ENCODE results near the gene KCTD5.

KCTD5 gene

DNA sequence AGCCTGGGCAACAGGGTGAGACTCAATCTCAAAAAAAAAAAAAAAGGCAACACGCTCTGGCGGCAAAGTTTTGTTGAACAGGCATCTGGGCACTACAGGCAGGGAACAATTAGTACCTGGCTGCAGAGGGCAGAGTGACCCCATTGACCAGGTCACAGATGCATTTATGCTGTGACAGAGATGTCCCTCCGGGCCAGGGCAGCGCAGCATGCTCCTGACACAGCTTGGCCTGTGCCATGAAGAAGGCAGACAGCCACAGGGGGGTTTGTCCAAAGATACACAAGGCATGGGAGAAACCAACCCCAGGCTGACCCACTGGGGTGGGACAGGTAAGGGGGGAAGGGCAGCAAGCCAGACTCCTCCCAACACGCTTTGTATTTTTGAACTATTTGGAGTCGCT lies 62.4 kb downstream of the KCTD5 start:
- H3K79me2 ChIP-seq (ENCODE audit: control insufficient read depth, insufficient read depth, low read length, unreplicated experiment): no peaks in the 10 kb centered on the region
- no peaks in the 10 kb centered on the region for H3K27me3 ChIP-seq (ENCODE audit: insufficient read depth, low read length)
- H3K4me1 ChIP-seq (ENCODE audit: control insufficient read depth, insufficient read depth, low read length, unreplicated experiment): no peaks in the 10 kb centered on the region
- no peak overlapping the region for H3K27ac ChIP-seq (ENCODE audit: low read depth, low read length)
- H2AFZ ChIP-seq (ENCODE audit: low read length, unreplicated experiment): no peak overlapping the region
- H3K36me3 ChIP-seq (ENCODE audit: insufficient read depth, low read length): no peaks in the 10 kb centered on the region
- no peak overlapping the region for H3K4me3 ChIP-seq (ENCODE audit: low read depth, low read length)

DNA sequence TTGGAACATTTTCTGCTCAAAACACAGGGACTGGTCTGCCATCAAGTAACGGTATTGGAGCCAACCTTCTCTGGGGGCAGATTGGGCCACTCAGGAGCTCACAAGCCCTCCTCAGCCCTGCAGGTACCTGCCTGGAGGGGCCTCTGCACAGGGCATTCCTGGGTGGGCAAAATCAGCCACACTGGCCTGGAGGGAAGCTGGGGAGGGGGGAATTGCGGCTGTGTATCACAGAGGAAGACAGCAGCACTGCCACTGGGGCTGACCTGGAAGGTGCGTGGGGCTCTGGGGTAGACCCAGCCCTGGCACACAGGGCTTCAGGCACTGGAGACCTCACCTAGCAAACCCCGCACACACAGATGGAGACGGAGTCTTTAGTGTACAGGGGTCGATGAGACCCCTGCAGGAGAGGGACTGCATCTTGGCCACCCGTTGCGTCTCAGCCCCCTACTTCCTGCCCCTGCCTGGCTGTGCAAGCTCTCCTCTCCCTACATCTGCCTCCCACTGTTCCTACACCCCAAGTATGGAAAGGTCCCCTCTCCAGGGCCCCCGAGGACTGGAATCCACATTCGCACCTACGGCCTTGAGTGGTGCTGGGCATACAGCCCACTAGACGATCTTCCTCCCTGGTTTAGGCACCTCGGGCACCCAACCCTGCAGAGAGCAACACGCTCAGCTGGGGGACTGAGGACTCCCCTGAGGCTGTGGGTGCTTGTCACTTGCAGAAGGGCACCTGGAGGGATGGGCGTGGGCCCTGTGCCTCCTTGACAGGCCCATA lies 63.0 kb downstream of the KCTD5 start:
- no peaks in the 10 kb centered on the region for H3K27me3 ChIP-seq (ENCODE audit: insufficient read depth, low read length)

DNA sequence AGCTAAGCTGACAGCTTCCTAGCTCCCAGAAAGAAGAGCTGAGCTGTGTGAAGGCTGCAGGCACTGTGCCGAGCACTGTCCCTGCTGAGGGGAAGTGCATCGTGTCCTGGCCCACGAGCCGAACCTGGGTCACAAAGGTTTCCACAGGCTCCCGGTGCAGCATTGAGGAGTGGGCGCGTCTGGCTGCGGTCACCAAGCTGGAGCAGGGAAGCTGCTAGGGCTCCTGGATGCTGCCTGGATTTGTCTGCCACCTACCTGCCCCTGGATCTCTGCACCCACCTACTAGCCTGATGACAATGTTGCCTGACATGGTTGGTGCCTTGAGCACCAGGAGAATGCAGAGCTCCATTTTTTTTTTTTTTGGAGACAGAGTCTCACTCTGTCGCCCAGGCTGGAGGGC lies 63.6 kb downstream of the KCTD5 start:
- Histone ChIP-seq H2AFZ (ENCODE audit: low read length, unreplicated experiment) (no peak overlapping the region), H3K4me1 (ENCODE audit: control insufficient read depth, insufficient read depth, low read length, unreplicated experiment) (peaks cover 2% of the 10 kb centered on the region), H3K79me2 (ENCODE audit: control insufficient read depth, insufficient read depth, low read length, unreplicated experiment) (peaks cover 5% of the 10 kb centered on the region), H3K4me3 (ENCODE audit: low read depth, low read length) (no peak overlapping the region), H3K36me3 (ENCODE audit: insufficient read depth, low read length) (no peaks in the 10 kb centered on the region), H3K27me3 (ENCODE audit: insufficient read depth, low read length) (no peaks in the 10 kb centered on the region), H3K27ac (ENCODE audit: low read depth, low read length) (no peak overlapping the region)

More for the DNA sequence above, 63.0 kb downstream of the KCTD5 start:
- no peak overlapping the region for H3K27ac ChIP-seq (ENCODE audit: low read depth, low read length)
- no peaks in the 10 kb centered on the region for H3K4me1 ChIP-seq (ENCODE audit: control insufficient read depth, insufficient read depth, low read length, unreplicated experiment)
- no peak overlapping the region for H2AFZ ChIP-seq (ENCODE audit: low read length, unreplicated experiment)
- no peaks in the 10 kb centered on the region for H3K36me3 ChIP-seq (ENCODE audit: insufficient read depth, low read length)
- no peaks in the 10 kb centered on the region for H3K79me2 ChIP-seq (ENCODE audit: control insufficient read depth, insufficient read depth, low read length, unreplicated experiment)
- H3K4me3 ChIP-seq (ENCODE audit: low read depth, low read length): no peak overlapping the region

DNA sequence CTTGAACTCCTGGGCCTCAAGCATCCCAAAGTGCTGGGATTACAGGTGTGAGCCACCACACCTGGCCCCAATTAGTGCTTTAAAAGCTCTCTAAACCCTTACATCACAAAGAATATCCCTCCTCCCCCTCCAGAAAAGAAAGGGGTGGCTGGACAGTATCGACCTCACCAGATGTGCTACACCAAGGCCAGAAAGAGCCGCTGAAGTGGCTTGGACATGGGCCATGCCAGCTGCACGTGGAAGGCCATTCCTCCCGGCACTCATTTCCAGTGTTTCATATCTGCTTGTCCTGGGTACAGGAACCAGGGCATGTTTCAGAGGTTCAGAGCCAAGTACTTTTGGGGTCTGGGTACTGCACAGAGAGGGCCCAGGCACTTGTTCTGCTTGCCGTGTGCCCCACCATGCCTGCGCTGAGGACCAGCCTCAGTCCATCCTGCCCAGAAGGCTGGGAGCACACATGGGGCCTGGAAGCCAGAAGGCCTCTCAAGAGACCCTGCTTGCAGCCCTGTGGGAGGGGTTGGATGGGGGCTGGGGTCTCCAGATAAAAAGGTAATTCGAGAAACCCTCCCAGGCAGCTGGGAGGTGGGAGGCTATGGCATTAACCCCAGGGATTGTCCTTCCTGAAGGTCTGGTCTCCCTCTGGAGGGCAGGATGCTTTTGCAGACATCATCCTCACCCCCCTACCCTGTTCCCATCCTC lies 66.6 kb downstream of the KCTD5 start:
- H2AFZ ChIP-seq (ENCODE audit: low read length, unreplicated experiment): no peak overlapping the region
- H3K27me3 ChIP-seq (ENCODE audit: insufficient read depth, low read length): no peaks in the 10 kb centered on the region
- H3K79me2 ChIP-seq (ENCODE audit: control insufficient read depth, insufficient read depth, low read length, unreplicated experiment): peaks cover 22% of the 10 kb centered on the region

DNA sequence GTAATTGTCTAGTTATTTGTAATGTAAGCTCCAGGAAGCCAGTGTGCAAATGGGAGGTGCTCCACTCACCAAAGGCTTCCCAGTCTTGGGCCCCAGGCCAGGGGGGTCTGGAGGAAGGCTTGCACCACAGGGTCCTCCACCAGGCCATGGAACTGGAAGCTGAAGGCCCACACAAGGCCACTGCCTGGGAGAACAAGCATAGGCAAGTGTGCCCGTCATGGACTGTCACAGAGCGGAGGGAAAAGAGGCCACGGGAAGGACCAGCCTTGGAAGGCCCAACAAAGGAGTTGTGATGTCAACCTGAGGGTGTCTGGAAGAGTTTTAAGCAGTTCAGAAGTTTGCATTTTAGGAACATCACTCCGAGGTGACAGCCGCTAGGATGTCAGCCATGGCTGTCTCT lies 67.2 kb downstream of the KCTD5 start:
- no peak overlapping the region for H3K27ac ChIP-seq (ENCODE audit: low read depth, low read length)
- no peaks in the 10 kb centered on the region for H3K27me3 ChIP-seq (ENCODE audit: insufficient read depth, low read length)
- peaks cover 28% of the 10 kb centered on the region for H3K79me2 ChIP-seq (ENCODE audit: control insufficient read depth, insufficient read depth, low read length, unreplicated experiment)

More for the DNA sequence above, 66.6 kb downstream of the KCTD5 start:
- no peak overlapping the region for H3K27ac ChIP-seq (ENCODE audit: low read depth, low read length)
- H3K4me1 ChIP-seq (ENCODE audit: control insufficient read depth, insufficient read depth, low read length, unreplicated experiment): peaks cover 8% of the 10 kb centered on the region
- H3K36me3 ChIP-seq (ENCODE audit: insufficient read depth, low read length): no peaks in the 10 kb centered on the region; the same call in 1 of the 2 replicates
- H3K4me3 ChIP-seq (ENCODE audit: low read depth, low read length): no peak overlapping the region

DNA sequence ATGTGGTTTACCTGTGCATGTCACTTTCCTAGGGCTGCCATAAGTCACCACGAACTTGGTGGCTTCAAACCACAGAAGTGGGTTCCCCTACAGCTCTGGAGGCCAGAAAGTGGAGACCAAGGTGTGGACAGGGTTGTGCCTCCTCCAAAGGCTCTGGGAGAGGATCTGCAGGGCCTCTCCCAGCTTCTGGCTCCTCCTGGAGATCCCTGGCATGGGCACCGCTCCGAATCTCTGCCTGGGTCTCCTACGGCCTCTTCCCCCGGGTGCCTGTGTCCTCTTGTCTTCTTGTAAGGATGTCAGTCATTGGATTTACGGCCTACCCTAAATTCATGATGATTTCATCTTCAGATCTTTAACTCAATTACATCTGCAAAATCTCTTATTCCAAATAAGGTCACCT lies 67.6 kb downstream of the KCTD5 start:
- Histone ChIP-seq H2AFZ (ENCODE audit: low read length, unreplicated experiment) (no peak overlapping the region), H3K36me3 (ENCODE audit: insufficient read depth, low read length) (no peaks in the 10 kb centered on the region; the same call in 1 of the 2 replicates), H3K27ac (ENCODE audit: low read depth, low read length) (no peak overlapping the region), H3K79me2 (ENCODE audit: control insufficient read depth, insufficient read depth, low read length, unreplicated experiment) (peaks cover 32% of the 10 kb centered on the region), H3K27me3 (ENCODE audit: insufficient read depth, low read length) (no peaks in the 10 kb centered on the region), H3K4me3 (ENCODE audit: low read depth, low read length) (no peak overlapping the region), H3K4me1 (ENCODE audit: control insufficient read depth, insufficient read depth, low read length, unreplicated experiment) (peaks cover 14% of the 10 kb centered on the region)

More for the DNA sequence above, 67.2 kb downstream of the KCTD5 start:
- no peak overlapping the region for H2AFZ ChIP-seq (ENCODE audit: low read length, unreplicated experiment)
- no peaks in the 10 kb centered on the region; the same call in 1 of the 2 replicates for H3K36me3 ChIP-seq (ENCODE audit: insufficient read depth, low read length)
- peaks cover 9% of the 10 kb centered on the region for H3K4me1 ChIP-seq (ENCODE audit: control insufficient read depth, insufficient read depth, low read length, unreplicated experiment)
- H3K4me3 ChIP-seq (ENCODE audit: low read depth, low read length): no peak overlapping the region

DNA sequence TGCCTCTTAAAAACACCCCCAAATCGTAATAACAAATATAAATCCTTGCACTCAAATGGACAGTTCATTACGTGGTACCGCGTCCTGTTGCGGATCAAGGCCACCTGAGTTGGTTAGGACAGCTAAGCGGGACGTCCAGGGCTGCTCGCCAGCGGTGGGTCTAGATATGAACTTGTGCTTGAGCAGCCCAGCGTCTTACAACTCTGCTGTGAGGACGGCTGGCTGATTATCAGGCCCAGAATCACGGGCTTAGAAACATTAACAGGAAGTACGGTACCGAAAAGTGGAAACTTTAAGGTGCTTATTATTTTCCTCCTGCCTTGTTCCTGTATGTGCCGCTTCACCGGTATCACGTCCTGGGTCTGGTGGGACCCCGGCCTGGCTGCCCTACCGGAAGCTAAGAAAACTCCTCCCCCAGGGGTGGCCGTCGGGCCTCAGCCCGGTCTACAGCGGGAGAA lies 69.3 kb downstream of the KCTD5 start:
- H3K4me3 ChIP-seq (ENCODE audit: low read depth, low read length): peak overlapping the region; percentile 94
- peak overlapping the region; percentile 97 for H3K27ac ChIP-seq (ENCODE audit: low read depth, low read length)
- H3K4me1 ChIP-seq (ENCODE audit: control insufficient read depth, insufficient read depth, low read length, unreplicated experiment): peaks cover 24% of the 10 kb centered on the region
- H3K27me3 ChIP-seq (ENCODE audit: insufficient read depth, low read length): no peaks in the 10 kb centered on the region
- H2AFZ ChIP-seq (ENCODE audit: low read length, unreplicated experiment): peak overlapping the region; percentile 45
- peaks cover 49% of the 10 kb centered on the region for H3K79me2 ChIP-seq (ENCODE audit: control insufficient read depth, insufficient read depth, low read length, unreplicated experiment)
- peaks cover 5% of the 10 kb centered on the region; the same call in 1 of the 2 replicates for H3K36me3 ChIP-seq (ENCODE audit: insufficient read depth, low read length)

DNA sequence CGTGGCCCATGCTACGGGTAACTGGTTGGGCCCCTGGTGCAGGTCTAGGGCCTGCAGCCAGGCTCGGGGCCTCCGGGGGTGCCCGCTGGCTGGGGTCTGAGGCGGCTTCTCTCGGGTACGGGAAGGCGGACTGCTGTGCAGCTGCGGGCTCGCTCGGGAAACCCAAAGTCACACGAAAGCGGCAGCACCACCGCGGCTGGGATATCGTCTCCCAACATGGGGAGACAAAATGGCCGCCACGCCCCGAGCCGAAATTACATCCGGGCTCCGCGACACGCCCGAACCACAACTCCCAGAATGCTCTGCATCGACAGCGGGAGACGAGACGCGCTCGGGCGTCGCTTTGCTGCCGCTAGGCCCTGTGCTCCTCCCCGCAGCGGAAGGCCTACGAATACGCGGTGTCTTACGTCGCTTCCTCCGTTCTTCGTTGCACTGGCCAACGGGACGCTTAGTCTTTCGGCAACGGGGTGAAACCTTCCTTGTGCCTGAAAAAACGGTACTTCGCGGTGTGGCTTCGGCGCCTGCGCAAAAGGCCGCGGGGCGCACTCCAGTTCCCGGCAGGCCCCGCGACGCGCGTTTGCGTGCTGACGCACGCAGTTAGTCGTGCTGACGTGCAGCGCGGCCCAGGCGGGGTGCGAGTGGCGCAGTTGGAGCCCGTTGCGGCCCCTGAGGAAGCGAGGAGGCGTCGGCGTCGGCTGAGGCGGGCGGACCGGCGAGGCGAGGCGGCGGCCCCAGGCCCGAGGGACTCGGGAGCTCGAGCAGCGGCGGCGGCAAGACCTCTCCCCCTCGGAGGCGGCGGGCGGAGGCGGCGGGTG lies 69.9 kb downstream of the KCTD5 start, which contains the start of gene SRRM2:
Gene SRRM2, plus strand, starts transcription at position 604 of the 815 bp plus-strand sequence. CDS start 3,727 bp downstream, outside the sequence.
- peak within 1 kb of the TSS; percentile 45 for H2AFZ ChIP-seq (ENCODE audit: low read length, unreplicated experiment)
- H3K4me1 ChIP-seq (ENCODE audit: control insufficient read depth, insufficient read depth, low read length, unreplicated experiment): peaks cover 24% of the 10 kb centered on the region
- peaks cover 55% of the 10 kb centered on the region for H3K79me2 ChIP-seq (ENCODE audit: control insufficient read depth, insufficient read depth, low read length, unreplicated experiment)
- peaks cover 7% of the 10 kb centered on the region; the same call in 1 of the 2 replicates for H3K36me3 ChIP-seq (ENCODE audit: insufficient read depth, low read length)
- H3K4me3 ChIP-seq (ENCODE audit: low read depth, low read length): peak within 1 kb of the TSS; percentile 94
- no peaks in the 10 kb centered on the region for H3K27me3 ChIP-seq (ENCODE audit: insufficient read depth, low read length)
- peak within 1 kb of the TSS; percentile 97 for H3K27ac ChIP-seq (ENCODE audit: low read depth, low read length)

DNA sequence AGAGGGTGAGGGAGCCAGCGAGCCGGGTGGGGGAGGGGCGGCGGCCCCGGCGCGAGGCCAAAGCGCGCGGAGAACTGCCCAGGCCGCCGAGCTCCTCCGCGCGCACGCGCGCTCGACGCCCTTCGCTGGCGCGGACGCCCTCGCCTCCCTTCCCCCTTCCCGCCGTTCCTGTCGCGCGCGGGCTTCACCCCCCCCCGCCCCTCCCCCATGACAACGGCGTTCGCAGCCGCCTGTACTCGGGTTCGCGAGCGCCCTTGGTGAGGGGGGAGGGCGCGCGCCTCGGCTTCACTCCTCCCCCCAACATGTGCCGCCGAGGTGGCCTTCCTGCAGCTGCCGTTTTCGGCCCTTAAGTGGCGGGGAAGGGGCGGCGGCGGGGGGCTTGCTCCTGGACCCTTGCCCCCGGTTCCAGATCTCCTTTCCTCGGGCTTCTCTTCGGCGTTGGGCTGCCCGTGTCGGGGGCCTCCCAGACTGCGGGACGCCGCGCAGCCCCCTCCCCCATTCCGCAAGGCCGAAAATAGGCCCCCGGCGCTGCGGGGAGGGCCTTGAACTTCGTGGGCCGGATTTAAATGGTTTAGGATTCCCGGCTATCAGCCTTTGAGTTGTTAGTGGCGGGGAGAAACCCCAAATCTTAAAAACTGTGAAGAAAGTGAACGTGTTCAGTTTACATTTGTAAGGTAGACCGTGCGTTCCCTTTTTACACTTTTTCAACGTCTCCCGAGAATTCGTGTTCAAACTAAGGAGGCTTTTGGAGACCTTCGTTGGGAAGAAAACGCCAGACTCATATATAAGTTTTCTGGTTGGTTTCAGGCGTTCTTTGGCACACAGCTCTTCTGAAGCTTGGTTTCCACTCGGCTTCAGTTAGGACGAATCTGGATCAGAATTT lies 70.8 kb downstream of the KCTD5 start:
- Histone ChIP-seq H3K4me3 (ENCODE audit: low read depth, low read length) (peak overlapping the region; percentile 94), H3K4me1 (ENCODE audit: control insufficient read depth, insufficient read depth, low read length, unreplicated experiment) (peaks cover 24% of the 10 kb centered on the region), H3K36me3 (ENCODE audit: insufficient read depth, low read length) (peaks cover 16% of the 10 kb centered on the region; the same call in 1 of the 2 replicates), H3K79me2 (ENCODE audit: control insufficient read depth, insufficient read depth, low read length, unreplicated experiment) (peaks cover 64% of the 10 kb centered on the region), H2AFZ (ENCODE audit: low read length, unreplicated experiment) (no peak overlapping the region), H3K27ac (ENCODE audit: low read depth, low read length) (peak overlapping the region; percentile 97), H3K27me3 (ENCODE audit: insufficient read depth, low read length) (no peaks in the 10 kb centered on the region)
